ENCODE measurements around the gene CROCC2.

Gene CROCC2

DNA sequence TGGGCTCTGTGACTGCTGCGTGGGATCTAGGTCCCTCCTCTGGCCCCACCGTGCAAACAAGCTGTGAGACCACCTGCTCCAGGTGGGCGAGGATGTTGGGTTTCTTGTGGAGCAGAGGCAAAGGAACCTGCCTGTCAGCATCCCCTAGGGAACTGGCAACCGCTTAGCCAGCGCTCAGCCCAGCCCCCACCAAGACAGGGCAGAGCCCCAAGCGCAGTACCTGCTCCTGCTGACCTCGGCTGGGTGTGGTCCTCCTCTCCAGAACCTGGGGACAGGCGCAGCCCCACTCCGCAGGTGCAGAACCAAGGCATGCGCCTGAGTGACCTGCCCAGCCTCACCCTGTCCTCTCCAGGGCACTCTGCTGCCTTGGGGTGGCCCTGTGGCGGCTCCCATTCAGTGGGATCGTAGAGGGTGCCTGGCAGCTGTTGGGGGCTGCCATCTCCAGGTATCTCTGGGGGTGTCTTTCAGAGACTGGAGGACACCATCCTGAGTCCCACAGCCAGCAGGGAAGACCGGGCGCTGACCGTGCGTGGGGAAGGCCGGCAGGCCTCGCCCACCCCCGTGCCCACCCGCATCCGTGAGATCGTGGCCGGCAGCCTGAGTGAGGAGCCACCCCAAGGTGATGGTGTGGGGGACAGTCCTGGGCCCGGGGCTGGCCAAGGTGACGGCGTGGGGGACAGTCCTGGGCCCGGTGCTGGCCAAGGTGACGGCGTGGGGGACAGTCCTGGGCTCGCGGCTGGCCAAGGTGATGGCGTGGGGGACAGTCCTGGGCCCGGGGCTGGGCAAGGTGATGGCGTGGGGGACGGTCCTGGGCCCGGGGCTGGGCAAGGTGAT, 12.3 kb downstream of the CROCC2 start:
- WGBS (ENCODE audit: insufficient coverage, insufficient read length): no CpG with 5 or more reads among the region's 36 CpGs

DNA sequence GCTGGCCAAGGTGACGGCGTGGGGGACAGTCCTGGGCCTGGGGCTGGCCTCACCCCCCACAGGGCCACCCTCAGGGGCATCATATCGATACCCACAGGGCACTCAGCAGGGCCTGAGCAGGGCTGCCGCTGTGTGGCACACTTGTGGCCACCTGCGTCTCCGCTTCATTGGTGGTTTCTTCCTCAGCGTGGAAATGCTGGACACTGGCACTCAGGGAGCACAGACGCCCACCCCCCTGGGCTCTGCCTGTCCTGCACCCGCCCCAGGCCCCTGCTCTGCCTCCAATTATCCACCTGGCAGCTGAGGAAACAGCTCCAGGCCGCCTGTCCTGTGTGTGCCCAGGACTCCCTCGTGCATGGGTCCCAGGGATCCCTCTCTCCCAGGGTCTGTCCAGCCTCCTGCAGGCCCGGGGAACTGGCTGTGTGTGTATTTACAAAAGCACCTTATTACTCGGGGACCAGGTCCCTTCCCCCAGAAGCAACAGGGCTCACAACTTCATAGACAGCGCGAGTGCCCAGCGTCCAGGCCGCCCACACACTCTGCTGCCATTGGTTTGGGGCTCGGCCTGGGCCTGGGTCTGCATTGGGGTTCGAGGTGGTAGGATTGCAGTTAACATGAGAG, 13.1 kb downstream of the CROCC2 start:
- Histone ChIP-seq H3K9me3 (ENCODE audit: control insufficient read depth, insufficient read depth, low read length) (no peaks in the 10 kb centered on the region), H3K4me1 (ENCODE audit: control insufficient read depth, insufficient read depth, low read length) (0 out of 2 replicates have a peak, but pooled peaks cover 4% of the 10 kb centered on the region), H3K36me3 (ENCODE audit: control insufficient read depth, insufficient read depth, low read length) (no peaks in the 10 kb centered on the region), H3K27me3 (ENCODE audit: control insufficient read depth, insufficient read depth, low read length) (no peaks in the 10 kb centered on the region), H3K4me3 (ENCODE audit: low read length) (no peak overlapping the region), H3K27ac (ENCODE audit: low read length) (no peak overlapping the region)
- no CpG with 5 or more reads among the region's 19 CpGs for WGBS (ENCODE audit: insufficient coverage, insufficient read length)
- DNase-seq (ENCODE audit: low read depth, low spot score): no peak

More for the DNA sequence above, 12.3 kb downstream of the CROCC2 start:
- 0 out of 2 replicates have a peak, but pooled peaks cover 4% of the 10 kb centered on the region for H3K4me1 ChIP-seq (ENCODE audit: control insufficient read depth, insufficient read depth, low read length)
- no peaks in the 10 kb centered on the region for H3K36me3 ChIP-seq (ENCODE audit: control insufficient read depth, insufficient read depth, low read length)
- H3K4me3 ChIP-seq (ENCODE audit: low read length): no peak overlapping the region
- H3K27me3 ChIP-seq (ENCODE audit: control insufficient read depth, insufficient read depth, low read length): no peaks in the 10 kb centered on the region
- DNase-seq (ENCODE audit: low read depth, low spot score): no peak
- no peaks in the 10 kb centered on the region for H3K9me3 ChIP-seq (ENCODE audit: control insufficient read depth, insufficient read depth, low read length)
- H3K27ac ChIP-seq (ENCODE audit: low read length): no peak overlapping the region

DNA sequence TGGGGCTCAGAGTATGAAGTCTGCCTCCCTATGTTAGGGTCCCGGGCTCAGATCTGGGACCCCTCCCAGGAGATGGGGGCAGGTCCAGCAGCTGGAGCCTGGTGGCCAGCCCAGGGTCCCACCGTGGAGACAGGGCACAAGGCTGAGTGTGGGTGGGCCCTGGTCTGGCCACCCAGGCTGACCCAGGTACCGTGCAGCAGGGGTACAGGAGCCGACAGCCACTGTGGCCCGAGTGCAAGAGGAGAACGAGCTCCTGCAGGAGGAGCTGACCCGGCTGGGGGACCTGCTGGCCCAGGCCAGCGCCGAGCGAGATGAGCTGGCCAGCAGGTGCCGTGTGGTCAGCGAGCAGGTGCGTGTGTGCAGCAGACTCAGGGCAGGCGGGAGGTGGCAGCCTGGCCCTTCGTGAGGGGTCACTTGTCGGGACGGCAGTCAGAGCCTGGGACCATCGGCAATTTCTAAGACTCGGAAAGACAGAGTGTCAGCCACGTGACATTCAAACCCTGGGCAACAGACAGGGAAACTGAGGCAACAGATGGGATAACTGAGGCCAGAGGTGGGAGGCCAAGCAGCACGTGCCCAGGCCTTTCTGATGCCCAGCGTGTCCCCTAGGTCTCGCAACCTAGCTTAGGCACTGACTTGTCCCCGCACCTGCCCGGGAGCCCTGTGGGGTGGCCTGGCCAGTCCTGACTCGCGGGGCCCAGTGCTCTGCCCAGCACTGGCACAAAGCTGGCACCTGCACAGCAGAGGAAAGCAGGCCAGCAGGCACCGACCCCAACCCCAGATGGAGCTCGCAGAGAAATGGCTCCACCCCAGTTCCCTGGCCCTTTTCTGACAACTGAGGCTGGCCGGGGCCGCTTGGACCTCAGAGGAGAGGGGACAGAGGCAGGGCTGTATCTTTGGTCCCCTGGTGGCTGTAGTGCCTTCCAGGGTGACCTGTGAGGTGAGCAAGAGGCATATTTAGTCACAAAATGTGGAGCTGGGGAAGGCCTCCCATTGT, 13.9 kb downstream of the CROCC2 start:
- H3K9me3 ChIP-seq (ENCODE audit: control insufficient read depth, insufficient read depth, low read length): no peaks in the 10 kb centered on the region
- DNase-seq (ENCODE audit: low read depth, low spot score): no peak
- peaks cover 4% of the 10 kb centered on the region; the same call in 1 of the 2 replicates for H3K4me1 ChIP-seq (ENCODE audit: control insufficient read depth, insufficient read depth, low read length)
- no peaks in the 10 kb centered on the region for H3K36me3 ChIP-seq (ENCODE audit: control insufficient read depth, insufficient read depth, low read length)
- no peak overlapping the region for H3K4me3 ChIP-seq (ENCODE audit: low read length)
- no CpG with 5 or more reads among the region's 31 CpGs for WGBS (ENCODE audit: insufficient coverage, insufficient read length)
- H3K27ac ChIP-seq (ENCODE audit: low read length): no peak overlapping the region
- no peaks in the 10 kb centered on the region for H3K27me3 ChIP-seq (ENCODE audit: control insufficient read depth, insufficient read depth, low read length)

DNA sequence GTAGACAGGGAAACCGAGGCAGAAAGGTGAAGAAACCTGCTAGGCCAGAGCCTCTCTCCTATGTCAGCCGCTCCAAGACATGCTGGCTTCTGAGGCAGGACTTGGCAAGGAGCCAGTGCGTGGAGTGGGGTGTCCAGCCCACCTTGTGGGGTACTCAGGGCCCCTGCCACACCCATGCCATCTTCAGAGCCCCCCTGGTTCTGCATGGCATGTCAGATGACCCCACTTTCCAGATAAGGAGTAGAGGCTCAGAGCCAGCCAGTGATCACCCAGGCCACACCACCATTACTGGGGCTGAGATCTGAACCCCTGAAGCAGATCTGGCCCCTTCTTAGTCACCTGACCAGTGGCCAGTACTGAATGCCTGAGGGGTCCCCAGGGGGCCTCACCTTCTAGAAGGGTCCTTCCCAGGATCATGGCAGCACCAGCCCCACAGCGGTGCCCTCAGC, 14.7 kb downstream of the CROCC2 start:
- WGBS (ENCODE audit: insufficient coverage, insufficient read length): no CpG with 5 or more reads among the region's 4 CpGs
- Histone ChIP-seq H3K9me3 (ENCODE audit: control insufficient read depth, insufficient read depth, low read length) (no peaks in the 10 kb centered on the region), H3K4me1 (ENCODE audit: control insufficient read depth, insufficient read depth, low read length) (peaks cover 4% of the 10 kb centered on the region; the same call in 1 of the 2 replicates), H3K36me3 (ENCODE audit: control insufficient read depth, insufficient read depth, low read length) (no peaks in the 10 kb centered on the region), H3K4me3 (ENCODE audit: low read length) (no peak overlapping the region), H3K27ac (ENCODE audit: low read length) (no peak overlapping the region), H3K27me3 (ENCODE audit: control insufficient read depth, insufficient read depth, low read length) (no peaks in the 10 kb centered on the region)
- DNase-seq (ENCODE audit: low read depth, low spot score): no peak

DNA sequence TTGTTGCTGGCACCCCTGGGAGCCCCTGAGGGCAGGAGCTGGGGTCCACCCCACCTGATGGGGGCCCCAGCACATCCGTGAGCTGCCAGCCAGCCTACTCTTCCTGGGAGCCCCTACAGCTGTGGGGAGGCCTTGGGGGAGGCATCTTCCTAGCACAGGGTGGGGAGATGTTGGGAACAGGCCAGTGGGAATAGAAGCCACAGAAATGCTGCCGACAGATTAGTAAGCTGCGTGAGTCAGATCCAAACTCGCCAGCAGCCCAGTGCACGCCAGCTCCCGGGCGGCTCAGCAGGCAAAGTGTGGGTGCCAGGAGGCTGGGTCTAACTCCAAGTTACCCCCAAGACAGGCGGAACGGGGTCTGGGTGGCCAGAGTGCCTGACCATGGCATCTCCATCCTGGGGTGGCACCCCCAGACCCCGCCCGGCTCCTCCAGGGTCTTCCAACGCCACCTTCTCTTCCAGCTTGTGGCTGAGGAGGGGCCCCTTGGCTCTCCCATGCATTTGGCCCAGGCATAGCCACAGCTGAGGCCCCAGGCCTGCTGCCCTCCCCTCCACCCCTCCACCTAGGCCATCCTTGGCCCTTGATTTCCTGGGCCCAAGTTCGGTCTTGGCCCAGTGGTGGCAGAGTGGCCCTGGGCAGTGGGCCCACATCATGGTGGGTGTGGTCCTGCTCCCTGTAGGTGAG, 15.3 kb downstream of the CROCC2 start:
- H3K4me1 ChIP-seq (ENCODE audit: control insufficient read depth, insufficient read depth, low read length): peaks cover 4% of the 10 kb centered on the region; the same call in 1 of the 2 replicates
- H3K36me3 ChIP-seq (ENCODE audit: control insufficient read depth, insufficient read depth, low read length): no peaks in the 10 kb centered on the region; the same call in 1 of the 2 replicates
- DNase-seq (ENCODE audit: low read depth, low spot score): no peak

DNA sequence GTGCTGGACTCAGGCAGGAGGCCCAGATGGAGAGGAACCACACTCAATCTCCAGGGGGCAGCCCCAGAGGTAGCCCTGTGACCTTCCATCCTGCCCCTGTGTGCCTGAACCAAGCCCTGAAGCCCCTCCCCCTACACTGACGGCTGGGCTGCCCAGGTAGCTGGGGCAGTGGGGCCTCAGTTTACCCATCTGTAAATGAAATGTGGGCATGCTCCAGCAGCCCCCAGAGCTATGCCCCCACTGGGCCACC, 15.8 kb downstream of the CROCC2 start:
- no peak for DNase-seq (ENCODE audit: low read depth, low spot score)
- Histone ChIP-seq H3K27ac (ENCODE audit: low read length) (no peak overlapping the region), H3K9me3 (ENCODE audit: control insufficient read depth, insufficient read depth, low read length) (no peaks in the 10 kb centered on the region), H3K36me3 (ENCODE audit: control insufficient read depth, insufficient read depth, low read length) (no peaks in the 10 kb centered on the region; the same call in 1 of the 2 replicates), H3K4me3 (ENCODE audit: low read length) (no peak overlapping the region), H3K4me1 (ENCODE audit: control insufficient read depth, insufficient read depth, low read length) (peaks cover 1% of the 10 kb centered on the region; the same call in 1 of the 2 replicates), H3K27me3 (ENCODE audit: control insufficient read depth, insufficient read depth, low read length) (no peaks in the 10 kb centered on the region)
- WGBS (ENCODE audit: insufficient coverage, insufficient read length): no CpG with 5 or more reads among the region's 1 CpG

More for the DNA sequence above, 15.3 kb downstream of the CROCC2 start:
- Histone ChIP-seq H3K27ac (ENCODE audit: low read length) (no peak overlapping the region), H3K9me3 (ENCODE audit: control insufficient read depth, insufficient read depth, low read length) (no peaks in the 10 kb centered on the region), H3K27me3 (ENCODE audit: control insufficient read depth, insufficient read depth, low read length) (no peaks in the 10 kb centered on the region), H3K4me3 (ENCODE audit: low read length) (no peak overlapping the region)
- WGBS (ENCODE audit: insufficient coverage, insufficient read length): no CpG with 5 or more reads among the region's 13 CpGs

DNA sequence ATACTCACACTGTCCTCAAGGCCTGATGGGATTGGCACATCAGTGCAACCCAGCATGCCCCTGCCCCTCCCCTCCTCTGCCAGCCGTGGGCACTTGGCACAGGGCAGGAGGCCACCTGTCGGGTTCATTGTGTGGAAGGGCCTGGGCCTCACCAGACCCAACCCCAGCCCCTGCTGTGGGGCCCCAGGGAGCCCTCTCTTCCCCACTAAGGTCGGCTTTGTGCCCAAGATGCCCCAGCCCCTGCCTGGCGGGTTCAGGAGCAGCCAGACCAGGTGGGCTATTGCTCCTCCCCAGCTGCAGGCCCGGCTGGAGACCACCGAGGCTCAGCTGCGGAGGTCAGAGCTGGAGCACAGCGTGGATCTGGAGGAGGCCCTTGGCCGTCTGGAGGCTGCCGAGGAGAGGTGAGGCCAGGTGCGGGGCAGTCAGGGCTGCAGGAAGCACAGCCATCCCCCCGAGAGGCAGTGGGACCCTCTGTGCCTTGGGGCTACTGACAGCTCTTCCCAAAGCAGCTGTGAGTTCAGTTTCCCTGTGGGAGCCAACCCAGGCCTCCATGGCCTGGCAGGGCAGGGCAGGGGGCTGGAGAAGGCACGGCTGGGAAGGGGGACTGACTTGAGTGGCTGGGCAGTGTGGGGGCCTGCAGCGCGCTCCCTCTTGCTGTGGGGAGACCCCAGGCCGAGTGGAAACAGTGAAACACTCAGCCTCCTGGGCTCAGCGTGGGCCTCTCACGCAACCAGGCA, 16.3 kb downstream of the CROCC2 start:
- Histone ChIP-seq H3K4me3 (ENCODE audit: low read length) (no peak overlapping the region), H3K4me1 (ENCODE audit: control insufficient read depth, insufficient read depth, low read length) (no peaks in the 10 kb centered on the region; the same call in 1 of the 2 replicates), H3K27me3 (ENCODE audit: control insufficient read depth, insufficient read depth, low read length) (no peaks in the 10 kb centered on the region), H3K9me3 (ENCODE audit: control insufficient read depth, insufficient read depth, low read length) (no peaks in the 10 kb centered on the region), H3K27ac (ENCODE audit: low read length) (no peak overlapping the region), H3K36me3 (ENCODE audit: control insufficient read depth, insufficient read depth, low read length) (no peaks in the 10 kb centered on the region; the same call in 1 of the 2 replicates)
- no peak for DNase-seq (ENCODE audit: low read depth, low spot score)
- no CpG with 5 or more reads among the region's 18 CpGs for WGBS (ENCODE audit: insufficient coverage, insufficient read length)

DNA sequence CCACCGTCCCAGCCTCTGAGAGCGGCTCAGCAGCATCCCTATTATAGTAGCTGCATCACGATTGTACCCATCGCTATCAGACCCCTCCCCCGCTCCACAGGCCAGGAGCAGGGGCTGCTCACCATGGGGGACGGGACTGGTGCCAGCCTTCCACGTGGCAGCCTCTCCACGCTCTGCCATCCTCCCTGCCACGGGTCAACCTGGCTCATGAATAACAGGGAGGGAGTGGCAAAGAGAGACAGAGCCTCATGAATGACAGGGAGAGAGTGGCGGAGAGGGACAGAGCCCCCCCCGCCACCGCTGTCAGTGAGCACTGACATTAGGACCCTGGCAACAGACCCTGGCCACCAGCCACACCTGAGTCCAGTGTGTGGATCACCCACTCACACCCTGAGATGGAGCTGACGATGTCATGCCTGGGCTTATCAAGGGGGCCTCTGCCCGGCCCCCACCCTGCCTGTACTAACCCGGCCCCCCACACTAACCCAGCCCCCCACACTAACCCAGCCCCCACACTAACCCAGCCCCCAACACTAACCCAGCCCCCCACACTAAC, 16.9 kb downstream of the CROCC2 start:
- no peaks in the 10 kb centered on the region for H3K9me3 ChIP-seq (ENCODE audit: control insufficient read depth, insufficient read depth, low read length)
- no CpG with 5 or more reads among the region's 15 CpGs for WGBS (ENCODE audit: insufficient coverage, insufficient read length)
- H3K27me3 ChIP-seq (ENCODE audit: control insufficient read depth, insufficient read depth, low read length): no peaks in the 10 kb centered on the region
- no peak overlapping the region for H3K27ac ChIP-seq (ENCODE audit: low read length)
- no peaks in the 10 kb centered on the region; the same call in 1 of the 2 replicates for H3K4me1 ChIP-seq (ENCODE audit: control insufficient read depth, insufficient read depth, low read length)
- H3K36me3 ChIP-seq (ENCODE audit: control insufficient read depth, insufficient read depth, low read length): no peaks in the 10 kb centered on the region; the same call in 1 of the 2 replicates
- H3K4me3 ChIP-seq (ENCODE audit: low read length): no peak overlapping the region
- DNase-seq (ENCODE audit: low read depth, low spot score): no peak

DNA sequence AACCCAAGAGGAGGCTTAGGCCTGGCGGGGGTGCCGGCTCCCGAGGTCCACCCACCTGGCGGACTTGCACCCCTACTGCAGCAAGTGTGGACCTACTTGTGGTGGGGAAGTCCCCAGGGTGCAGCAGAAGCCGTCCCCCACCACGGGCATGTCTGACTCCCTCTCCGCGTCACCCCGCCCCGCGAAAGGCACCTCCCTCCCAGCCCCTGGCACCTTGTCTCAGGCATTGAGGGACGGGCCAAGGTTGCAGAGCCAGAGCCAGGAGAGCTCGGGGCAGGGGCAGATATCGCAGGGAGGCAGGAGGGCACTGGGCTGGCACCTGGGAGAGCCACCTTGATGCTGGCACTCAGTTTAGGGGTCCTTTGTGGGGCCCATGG, 19.0 kb downstream of the CROCC2 start:
- H3K36me3 ChIP-seq (ENCODE audit: control insufficient read depth, insufficient read depth, low read length): no peaks in the 10 kb centered on the region; the same call in 1 of the 2 replicates
- WGBS (ENCODE audit: insufficient coverage, insufficient read length): no CpG with 5 or more reads among the region's 14 CpGs
- no peaks in the 10 kb centered on the region for H3K27me3 ChIP-seq (ENCODE audit: control insufficient read depth, insufficient read depth, low read length)
- no peaks in the 10 kb centered on the region for H3K9me3 ChIP-seq (ENCODE audit: control insufficient read depth, insufficient read depth, low read length)
- no peak overlapping the region for H3K4me3 ChIP-seq (ENCODE audit: low read length)
- no peak overlapping the region for H3K27ac ChIP-seq (ENCODE audit: low read length)
- no peaks in the 10 kb centered on the region; the same call in 1 of the 2 replicates for H3K4me1 ChIP-seq (ENCODE audit: control insufficient read depth, insufficient read depth, low read length)
- DNase-seq (ENCODE audit: low read depth, low spot score): no peak
